GM21360 (cell line): Measurements from ENCODE around the gene INPP4A.
A peak's percentile ranks its signal among the peaks of the same experiment; 100 is the strongest.
"Not testable (repeated sequence)": the region's sequence is repeated elsewhere in the genome, so short reads cannot be mapped to it uniquely, and the experiment has no call there.

ENCODE experiments used
- ATAC-seq: cut with Tn5 transposase; IDR thresholded peaks from one replicate; pipeline ENCODE4 v1.9.1; 2021; ENCODE audit warnings: mild to moderate bottlenecking, moderate library complexity; ENCODE audit not compliant: unreplicated experiment

INPP4A gene

GRCh38 chr2:98435670-98436069 is 9.0 kb upstream of the INPP4A start:
- not testable (repeated sequence) for ATAC-seq

- ATAC-seq = no peak
Measured at GRCh38 chr2:98436734-98437133, 7.9 kb upstream of the INPP4A start.

- peak; percentile 82 for ATAC-seq
Measured at GRCh38 chr2:98438190-98439133, 6.2 kb upstream of the INPP4A start.

GRCh38 chr2:98441706-98442450 is 2.8 kb upstream of the INPP4A start:
- no peak for ATAC-seq

GRCh38 chr2:98442488-98442887 is 2.2 kb upstream of the INPP4A start:
- no peak for ATAC-seq

- ATAC-seq = peak; percentile 14
Measured at GRCh38 chr2:98445177-98445682, 572 bp downstream of the INPP4A start.

GRCh38 chr2:98445683-98446581 is 1.3 kb downstream of the INPP4A start:
- no peak for ATAC-seq

GRCh38 chr2:98446850-98447249 is 2.2 kb downstream of the INPP4A start:
- ATAC-seq = no peak

GRCh38 chr2:98448441-98449145 is 3.9 kb downstream of the INPP4A start:
- ATAC-seq = no peak

- ATAC-seq = no peak
Measured at GRCh38 chr2:98452396-98453027, 7.9 kb downstream of the INPP4A start.

GRCh38 chr2:98453083-98453482 is 8.4 kb downstream of the INPP4A start:
- no peak for ATAC-seq

- ATAC-seq = no peak
Measured at GRCh38 chr2:98453531-98453930, 8.9 kb downstream of the INPP4A start.

- ATAC-seq = no peak
Measured at GRCh38 chr2:98454073-98454472, 9.4 kb downstream of the INPP4A start.

GRCh38 chr2:98454500-98455235 is 10.0 kb downstream of the INPP4A start:
- ATAC-seq = no peak

GRCh38 chr2:98455494-98455976 is 10.9 kb downstream of the INPP4A start:
- no peak for ATAC-seq

GRCh38 chr2:98457045-98457696 is 12.5 kb downstream of the INPP4A start:
- no peak for ATAC-seq

- no peak for ATAC-seq
Measured at GRCh38 chr2:98458207-98458606, 13.5 kb downstream of the INPP4A start.

- ATAC-seq = no peak
Measured at GRCh38 chr2:98458667-98459380, 14.2 kb downstream of the INPP4A start.
